GM19397 (cell line): ENCODE data around the gene IQUB.
"Not testable (repeated sequence)": the region's sequence is repeated elsewhere in the genome, so short reads cannot be mapped to it uniquely, and the experiment has no call there.

ENCODE experiments used
- ATAC-seq: cut with Tn5 transposase; IDR thresholded peaks from one replicate; pipeline ENCODE4 v1.9.1; 2021; ENCODE audit warnings: mild to moderate bottlenecking, moderate library complexity; ENCODE audit not compliant: unreplicated experiment

Gene IQUB

GRCh38 chr7:123498031-123498430 lies 36.4 kb downstream of the IQUB start:
- ATAC-seq, result no peak

- no peak for ATAC-seq
These were observed 40.1 kb downstream of the IQUB start for GRCh38 chr7:123494193-123494796.

- ATAC-seq, result peak; percentile 73
These were observed 41.9 kb downstream of the IQUB start for GRCh38 chr7:123492485-123492884.

- no peak for ATAC-seq
These were observed 48.7 kb downstream of the IQUB start for GRCh38 chr7:123485721-123486120.

GRCh38 chr7:123485187-123485586 lies 49.2 kb downstream of the IQUB start:
- ATAC-seq, result no peak

GRCh38 chr7:123484199-123484598 lies 50.2 kb downstream of the IQUB start:
- no peak for ATAC-seq

- no peak for ATAC-seq
These were observed 54.3 kb downstream of the IQUB start for GRCh38 chr7:123480107-123480506.

GRCh38 chr7:123478056-123478455 lies 56.3 kb downstream of the IQUB start:
- ATAC-seq, result not testable (repeated sequence)

GRCh38 chr7:123472750-123473445 lies 61.5 kb downstream of the IQUB start:
- no peak for ATAC-seq

GRCh38 chr7:123472327-123472726 lies 62.1 kb downstream of the IQUB start:
- ATAC-seq, result no peak

GRCh38 chr7:123468303-123468702 lies 66.1 kb downstream of the IQUB start:
- ATAC-seq, result no peak

- ATAC-seq, result no peak
These were observed 70.5 kb downstream of the IQUB start for GRCh38 chr7:123463890-123464289.

GRCh38 chr7:123460616-123461015 lies 73.8 kb downstream of the IQUB start:
- no peak for ATAC-seq

GRCh38 chr7:123455965-123456470 lies 78.4 kb downstream of the IQUB start:
- no peak for ATAC-seq

- no peak for ATAC-seq
These were observed 94.3 kb downstream of the IQUB start for GRCh38 chr7:123440101-123440548.

- ATAC-seq, result no peak
These were observed 95.2 kb downstream of the IQUB start for GRCh38 chr7:123439191-123439590.

- ATAC-seq, result no peak
These were observed 96.9 kb downstream of the IQUB start for GRCh38 chr7:123437447-123437995.

- ATAC-seq, result no peak
These were observed 99.2 kb downstream of the IQUB start for GRCh38 chr7:123435080-123435700.

- ATAC-seq, result no peak
These were observed 100.7 kb downstream of the IQUB start for GRCh38 chr7:123433665-123434064.

- no peak for ATAC-seq
These were observed 101.8 kb downstream of the IQUB start for GRCh38 chr7:123432601-123433000.

- ATAC-seq, result no peak
These were observed 103.2 kb downstream of the IQUB start for GRCh38 chr7:123431075-123431614.
